GM19193 (cell line): ENCODE results near the gene SMIM33.

Experiments
- POLR2A ChIP-seq: IDR thresholded peaks from 4 replicates; pipeline ENCODE4 v1.6.1; 2011; ENCODE audit not compliant: insufficient read depth, insufficient read length; ENCODE audit errors: extremely low read depth

Gene SMIM33

DNA sequence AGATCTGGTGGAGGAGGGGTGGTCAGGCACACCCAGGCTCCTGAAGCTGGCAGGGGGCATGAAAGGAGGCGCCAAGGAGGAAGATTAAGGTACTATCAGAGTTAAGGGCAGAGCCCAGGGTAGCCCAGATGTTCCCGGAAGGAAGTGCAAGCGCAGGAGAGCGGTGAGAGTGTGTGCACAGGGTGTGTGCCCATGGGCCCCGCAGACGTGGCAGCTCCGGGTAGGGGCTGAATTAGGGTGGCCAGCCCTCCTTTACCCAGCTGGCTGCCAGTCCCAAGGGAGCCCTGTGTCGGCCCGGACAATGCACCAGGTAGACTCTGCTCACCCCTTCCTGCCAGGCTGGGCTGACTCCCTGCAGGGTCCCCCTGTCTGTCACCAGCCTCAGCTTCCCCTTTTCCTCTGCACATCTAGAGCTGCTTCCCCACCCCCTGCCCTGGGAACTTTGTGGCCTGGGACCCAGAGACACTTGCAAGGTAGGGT is at the start of gene SMIM33:
Gene SMIM33 (plus strand): TSS at position 184 of the 480 bp plus-strand sequence. CDS start 118 bp downstream, at position 302.
- TF ChIP-seq POLR2A: no peak

DNA sequence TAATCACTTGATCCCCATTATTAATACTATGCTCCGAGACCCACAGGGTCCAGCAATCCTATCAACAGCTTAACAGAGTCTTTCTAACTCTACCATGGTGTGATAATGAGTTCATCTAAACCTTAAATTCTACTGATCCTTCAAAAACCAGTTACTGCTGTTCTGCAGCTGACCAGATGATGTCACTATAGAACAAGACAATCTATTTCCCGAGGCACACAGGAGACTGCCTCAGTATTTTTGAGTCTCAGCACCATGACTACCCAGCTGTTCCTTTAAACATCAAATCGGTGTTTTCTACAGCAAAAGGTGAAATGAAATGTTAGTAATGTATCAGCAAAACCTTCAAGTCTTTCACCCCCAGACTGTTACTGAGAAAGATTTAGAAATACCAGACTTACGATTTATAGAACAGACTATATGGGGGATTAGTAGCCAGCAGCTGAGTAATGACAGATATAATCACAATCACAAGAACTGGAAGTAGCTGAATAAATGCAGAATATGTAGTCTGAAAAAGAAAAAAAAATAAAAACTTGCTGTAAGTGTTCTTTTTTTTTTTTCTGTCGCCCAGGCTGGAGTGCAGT is 48.4 kb upstream of the SMIM33 start:
- TF ChIP-seq POLR2A: no peak

DNA sequence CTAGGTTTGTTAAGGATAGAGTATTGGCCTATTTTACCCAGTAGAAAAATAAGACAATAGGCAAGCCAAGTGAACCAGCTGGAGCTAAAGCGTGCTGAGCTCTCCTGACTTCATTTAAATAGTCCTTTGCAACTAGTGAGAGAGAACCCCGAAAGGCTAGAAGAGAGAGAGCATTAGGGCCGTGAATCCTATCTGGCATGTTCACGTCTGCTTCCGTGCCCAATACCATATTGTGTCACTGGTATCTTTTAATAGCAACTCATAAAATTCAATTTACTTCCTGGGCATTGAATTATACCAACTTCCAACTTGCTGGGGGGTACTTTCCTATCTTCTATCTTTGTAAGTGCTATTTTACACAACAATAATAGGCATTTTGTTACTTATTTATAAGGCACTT is 45.3 kb upstream of the SMIM33 start:
- no peak for TF ChIP-seq POLR2A

DNA sequence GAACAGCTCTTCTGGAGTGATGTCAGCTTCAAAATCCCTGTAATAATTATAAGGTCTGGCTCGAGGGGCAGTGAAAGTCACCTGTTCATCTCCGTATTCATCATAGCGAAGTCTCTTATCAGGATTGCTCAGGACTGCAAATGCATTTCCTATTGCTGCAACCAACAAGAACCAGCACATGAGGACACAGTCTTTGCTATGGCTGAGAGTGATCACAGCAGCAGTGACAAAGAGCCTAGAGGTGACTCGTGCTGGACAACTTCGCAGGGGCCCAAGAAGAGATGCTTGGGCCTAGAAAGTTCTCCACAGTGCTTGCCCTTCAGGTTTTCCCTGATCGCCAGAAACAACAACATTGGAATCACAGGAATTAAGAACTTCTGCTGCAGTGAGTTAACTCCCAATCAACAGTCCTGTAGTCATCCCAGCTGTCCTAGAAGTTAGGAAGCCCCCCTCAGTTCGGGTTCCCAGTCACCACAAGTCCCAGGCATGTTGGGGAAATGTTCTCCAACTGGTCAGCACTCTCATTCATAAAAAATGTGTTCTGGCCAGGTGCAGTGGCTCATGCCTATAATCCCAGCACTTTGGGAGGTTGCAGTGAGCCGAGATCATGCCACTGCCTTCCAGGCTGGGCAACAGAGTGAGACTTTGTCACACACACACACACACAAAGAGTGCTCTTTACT is 44.5 kb upstream of the SMIM33 start:
- no peak for TF ChIP-seq POLR2A

DNA sequence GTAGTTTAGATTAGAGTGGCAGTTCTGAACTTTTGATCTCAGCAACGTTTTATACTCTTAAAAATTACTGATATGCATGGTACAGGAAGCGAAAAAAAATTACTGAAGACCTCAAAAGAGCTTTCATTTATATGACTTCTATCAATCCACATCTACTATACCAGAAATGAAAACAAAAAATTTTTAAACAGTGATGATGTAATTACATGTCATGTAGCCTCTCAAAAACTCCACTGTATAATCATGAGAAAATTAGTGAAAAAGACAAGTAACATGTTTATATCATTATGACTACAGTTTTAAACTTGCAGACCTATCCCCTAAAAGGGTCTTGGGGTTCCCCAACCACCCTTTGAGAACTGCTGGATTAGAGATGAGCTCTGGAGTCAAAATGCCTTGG is 40.8 kb upstream of the SMIM33 start:
- TF ChIP-seq POLR2A: no peak

DNA sequence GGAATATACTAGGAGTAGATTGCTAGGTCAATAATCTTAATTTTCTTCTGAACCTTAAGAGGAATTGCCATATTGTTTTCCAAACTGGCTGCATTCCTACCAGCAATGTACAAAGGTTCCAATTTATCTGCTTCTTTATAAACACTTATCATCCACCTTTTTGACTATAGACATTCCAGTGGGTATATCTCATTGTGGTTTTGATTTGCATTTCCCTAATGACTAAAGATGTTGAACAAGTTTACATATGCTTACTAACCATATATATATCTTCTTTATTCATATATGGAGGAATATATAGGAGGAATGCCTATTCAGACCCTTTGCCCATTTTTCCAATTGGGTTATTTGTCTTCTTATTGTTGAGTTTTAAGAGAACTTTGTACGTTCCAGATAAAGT is 39.1 kb upstream of the SMIM33 start:
- TF ChIP-seq POLR2A: no peak

DNA sequence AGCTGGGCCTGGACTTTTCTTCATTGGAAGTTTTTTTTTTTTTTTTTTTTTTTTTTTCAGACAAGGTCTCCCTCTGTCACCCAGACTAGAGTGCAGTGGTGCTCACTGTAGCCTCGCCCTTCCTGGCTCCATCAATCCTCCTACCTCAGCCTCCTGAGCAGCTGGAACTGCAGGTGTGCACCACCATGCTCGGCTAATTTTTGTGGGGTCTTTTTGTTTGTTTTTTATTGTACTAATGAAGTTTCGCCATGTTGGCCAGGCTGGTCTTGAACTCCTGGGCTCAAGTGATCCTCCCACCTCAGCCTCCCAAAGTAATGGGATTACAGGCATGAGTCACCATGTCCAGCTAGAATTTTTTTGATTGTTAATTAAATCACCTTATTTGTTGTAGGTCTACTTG is 35.1 kb upstream of the SMIM33 start:
- no peak for TF ChIP-seq POLR2A

DNA sequence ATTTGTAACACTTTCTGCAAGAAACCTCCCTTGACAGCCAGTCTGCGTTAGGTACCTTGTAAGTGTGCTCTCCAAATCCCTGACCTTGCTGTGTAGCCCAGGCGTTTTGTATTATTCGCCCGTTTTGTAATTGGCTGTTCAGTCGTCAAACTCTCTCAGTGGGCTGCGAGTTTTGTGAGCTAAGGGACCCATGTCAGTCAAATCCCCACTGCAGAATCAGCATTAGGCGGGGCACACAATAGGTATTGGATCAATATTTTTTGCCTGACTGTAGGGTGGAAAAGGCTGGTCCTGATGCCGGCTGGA is 32.1 kb upstream of the SMIM33 start:
- no peak for TF ChIP-seq POLR2A

DNA sequence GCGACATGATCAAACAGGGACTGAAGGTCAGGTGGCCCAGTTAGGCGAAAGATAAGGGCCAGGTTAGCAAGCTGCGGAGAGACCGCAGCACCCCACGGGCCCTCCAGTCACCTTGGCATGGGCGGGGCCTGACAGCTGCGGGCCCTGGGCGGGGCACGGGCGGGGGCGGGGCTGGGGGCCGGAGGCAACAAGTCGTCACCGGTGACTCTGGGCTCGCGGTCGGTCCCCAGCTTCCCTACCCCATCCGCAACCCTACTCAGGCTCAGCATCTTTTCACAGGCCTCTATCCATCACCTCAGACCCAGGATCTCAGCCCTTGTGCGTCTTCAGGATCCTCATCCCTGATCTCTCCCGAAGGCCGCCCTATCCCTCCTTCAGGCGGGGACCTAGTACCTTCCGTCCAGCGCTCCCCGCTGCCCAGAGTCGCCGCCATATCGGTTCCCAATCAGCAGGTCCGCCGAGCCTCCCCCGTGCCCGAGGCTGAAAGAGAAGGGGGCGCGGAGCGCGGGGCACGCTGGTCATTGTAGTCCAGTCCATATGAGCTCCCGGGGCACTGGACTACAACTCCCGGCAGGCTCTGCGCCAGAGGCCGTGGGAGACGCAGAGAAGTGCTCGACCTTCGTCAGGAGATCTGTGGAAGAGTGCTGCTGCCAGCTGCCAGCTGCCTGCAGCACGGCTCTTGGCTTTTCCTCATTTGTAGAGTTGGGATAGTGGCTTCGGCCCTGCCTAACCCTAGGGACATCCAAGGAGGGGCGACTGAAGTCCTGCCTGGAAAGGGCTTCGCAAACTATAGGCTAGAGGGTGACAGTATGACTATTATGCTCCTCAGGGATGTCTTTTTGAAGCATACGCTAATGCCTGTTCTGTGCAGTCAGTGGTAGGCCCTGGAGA is 31.5 kb upstream of the SMIM33 start, which contains the start of gene DNAJC18:
Gene DNAJC18 (minus strand): TSS at position 513 of the 891 bp plus-strand sequence. CDS start 80 bp downstream, at position 433.
- peak; percentile 56 for TF ChIP-seq POLR2A

DNA sequence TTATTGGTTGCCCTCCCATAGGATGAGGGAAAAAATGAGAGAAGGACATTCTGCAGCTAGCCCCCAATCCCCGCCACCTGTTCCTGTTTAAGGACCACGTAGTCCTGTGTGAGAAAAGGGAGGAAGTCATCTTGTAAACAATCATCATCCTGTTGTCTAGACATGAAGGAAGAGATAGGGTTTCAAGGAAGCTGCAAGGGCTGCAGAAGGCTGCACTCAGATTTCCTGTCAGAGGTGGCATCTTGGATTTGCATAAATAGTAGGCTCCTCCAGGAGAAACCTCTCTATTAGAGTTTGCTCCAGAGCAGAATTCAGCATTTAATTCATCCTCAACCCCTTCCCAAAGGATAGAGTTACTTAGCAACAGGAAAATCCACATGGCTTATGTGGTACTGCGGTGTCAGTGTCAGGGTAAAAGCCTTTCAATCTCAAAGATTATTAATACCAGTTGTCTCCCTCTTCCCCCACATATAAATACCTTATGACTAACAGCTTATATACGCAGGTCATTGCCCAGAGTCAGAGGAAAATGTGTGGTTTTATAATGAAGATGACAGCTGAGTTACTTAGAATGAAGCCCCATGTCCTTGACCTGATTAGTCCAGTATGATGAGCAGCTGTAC is 26.9 kb upstream of the SMIM33 start:
- TF ChIP-seq POLR2A: no peak

DNA sequence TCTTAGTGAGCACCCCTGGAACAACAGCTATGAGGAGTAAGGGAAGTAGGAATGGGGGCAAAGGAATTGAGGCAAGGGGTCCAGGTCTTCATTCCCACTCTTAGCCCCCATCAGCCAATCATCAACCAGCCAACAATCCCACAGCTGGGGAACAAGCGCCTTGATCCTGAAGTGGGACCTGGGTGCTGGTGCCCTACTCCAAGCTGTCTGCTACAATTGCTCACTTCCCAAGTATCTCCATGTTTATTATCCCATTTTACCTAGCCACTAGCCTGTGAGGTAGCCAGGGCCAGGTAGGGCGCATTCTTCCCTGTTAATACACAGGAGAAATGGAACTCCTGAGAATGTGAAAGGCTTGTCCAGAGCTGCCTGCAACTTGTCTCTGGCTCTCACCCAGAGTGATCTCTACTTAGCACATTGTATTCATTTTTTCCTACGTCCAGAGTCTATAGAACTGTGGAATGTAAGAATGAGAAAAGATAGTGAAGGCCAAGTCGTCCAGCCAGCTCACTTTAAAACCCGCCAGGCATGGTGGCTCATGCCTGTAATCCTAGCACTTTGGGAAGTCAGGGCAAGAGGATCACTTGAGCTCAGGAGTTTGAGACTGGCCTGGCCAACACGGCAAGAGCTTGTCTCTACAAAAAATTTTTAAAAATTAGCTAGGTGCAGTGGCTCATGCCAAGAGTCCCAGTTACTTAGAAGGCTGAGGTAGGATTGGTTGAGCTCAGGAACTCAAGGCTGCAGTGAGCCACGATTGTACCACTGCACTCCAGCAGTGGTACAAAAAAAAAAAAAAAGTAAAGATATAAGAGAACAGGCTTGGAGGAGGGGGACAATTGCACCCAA is 25.3 kb upstream of the SMIM33 start:
- no peak for TF ChIP-seq POLR2A

DNA sequence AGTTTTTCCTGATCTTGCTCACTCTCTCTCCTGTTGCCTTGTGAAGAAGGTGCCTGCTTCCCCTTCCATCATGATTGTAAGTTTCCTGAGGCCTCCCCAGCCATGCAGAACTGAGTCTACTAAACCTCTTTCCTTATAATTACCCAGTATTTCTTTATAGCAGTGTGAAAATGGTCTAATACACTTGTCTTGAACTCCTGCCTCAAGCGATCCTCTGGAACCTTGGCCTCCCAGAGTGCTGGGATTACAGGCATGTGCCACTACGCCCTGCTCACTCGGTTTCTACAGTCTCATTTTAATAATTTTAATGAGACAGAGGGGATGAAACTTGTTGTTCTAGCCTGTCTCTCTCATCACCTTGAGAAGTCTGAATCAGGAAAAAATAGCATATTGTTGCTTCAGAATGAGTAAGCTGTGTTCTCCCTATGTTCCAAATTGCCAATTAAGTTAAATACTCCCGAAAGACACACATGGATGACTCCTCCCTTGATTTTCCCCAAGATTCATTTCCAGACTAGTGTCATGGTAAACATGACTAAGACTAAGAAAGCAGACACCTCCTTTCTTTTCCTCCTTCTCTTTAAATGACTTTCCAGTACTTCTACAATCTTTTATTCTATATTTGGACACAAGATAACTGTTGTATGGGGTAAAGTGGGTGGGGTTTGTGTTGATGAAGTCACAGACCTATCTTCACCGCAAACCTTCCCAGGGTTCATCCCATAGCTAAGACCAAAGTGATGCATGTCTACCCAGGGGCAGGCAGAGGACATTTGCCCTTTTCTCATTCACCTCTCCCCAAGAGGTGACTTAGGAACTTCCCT is 23.6 kb upstream of the SMIM33 start:
- TF ChIP-seq POLR2A: no peak

DNA sequence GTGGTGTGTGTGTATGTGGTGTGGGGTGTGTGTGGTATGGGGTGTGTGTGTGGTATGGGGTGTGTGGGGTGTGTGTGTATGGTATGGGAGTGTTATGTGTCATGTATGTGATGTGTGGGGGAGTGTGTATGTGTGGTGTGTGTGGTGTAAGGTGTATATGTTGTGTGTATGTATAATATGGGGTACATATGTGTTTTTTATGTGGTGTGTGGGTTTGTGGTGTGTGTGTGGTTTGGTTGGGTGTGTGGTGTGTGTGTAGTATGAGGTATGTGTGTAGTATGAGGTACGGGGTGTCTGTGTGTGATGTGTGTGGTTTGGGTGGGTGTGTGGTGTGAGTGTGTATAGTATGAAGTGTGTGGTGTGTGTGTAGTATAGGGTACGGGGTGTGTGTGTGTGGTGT is 19.6 kb upstream of the SMIM33 start:
- no peak for TF ChIP-seq POLR2A

DNA sequence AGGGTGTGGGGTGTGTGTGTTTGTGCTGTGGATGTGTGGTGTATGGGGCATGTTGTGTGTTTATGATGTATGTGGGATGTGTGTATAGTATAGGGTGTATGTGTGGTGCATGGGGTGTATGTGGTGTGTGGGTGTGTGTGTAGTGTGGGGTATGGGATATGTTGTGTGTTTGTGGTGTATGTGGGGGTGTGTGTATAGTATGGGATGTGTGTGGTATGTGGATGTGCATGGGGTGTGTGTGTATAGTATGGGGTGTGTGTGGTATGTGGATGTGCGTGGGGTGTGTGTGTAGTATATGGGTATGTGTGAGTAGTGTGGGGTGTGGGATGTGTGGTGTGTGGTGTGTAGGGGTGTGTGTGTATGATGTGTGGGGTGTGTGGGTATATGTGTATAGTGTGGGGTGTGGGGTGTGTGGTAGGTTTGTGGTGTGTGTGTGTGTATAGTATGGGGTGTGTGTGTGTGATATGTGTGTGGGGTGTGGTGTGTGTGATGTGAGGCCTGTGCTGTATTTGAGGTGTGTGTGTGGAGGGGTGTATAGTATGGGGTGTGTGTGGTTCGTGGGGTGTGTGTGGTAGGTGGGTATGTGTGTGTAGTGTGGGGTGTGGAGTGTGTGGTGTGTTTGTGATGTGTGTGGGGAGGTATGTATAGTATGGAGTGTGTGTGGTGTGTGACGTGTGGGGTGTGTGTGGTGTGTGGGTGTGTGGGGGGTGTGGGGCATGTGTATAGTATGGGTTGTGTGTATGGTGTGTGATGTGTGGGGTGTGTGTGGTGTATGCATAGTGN is 18.7 kb upstream of the SMIM33 start:
- no peak for TF ChIP-seq POLR2A
